ENCODE measurements around the gene ERF.

The ERF gene

DNA sequence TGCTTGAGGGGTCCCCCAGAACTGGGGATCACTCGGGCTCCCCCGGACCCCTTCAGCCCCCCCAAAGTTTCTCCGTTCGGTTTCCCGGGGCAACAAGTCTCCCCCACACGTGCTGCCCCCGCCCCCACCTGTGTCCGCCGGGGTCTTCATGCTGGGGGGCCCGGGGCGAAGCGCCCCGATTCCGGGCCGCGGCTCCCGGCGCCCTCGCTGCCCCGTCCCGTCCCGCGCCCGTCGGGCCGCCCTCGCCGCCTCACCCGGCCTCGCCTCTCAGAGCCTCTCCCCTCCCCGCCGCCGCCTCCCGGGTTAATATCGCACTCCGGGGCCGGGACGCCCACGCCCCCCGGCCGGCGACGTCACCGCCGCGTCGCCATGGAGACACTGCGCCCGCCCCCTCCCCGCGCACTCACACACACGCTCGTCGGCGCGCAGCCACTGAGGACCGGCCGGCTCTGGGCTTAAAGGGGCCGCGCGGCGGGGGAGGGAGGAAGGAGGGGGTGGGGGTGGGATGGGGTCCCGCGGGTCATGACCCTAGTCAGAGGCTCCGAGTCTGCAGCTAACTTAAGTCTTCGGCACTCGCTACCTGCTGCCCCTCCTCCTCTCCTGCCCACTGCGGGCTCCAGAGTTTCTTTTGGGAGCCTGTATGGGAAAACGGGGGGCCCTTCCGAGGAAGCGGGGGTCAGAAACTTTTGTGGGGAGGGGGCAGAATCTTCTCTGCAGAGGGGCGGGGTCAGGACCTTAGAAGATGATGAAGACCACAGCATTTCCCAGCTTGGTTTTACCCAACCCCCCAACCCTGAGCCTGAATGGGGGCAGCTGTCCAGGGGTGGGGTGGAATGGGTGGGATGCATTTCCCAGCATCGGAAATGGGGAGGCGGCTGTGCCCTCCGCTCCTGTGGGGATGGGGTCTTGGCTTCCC, at the start of gene ERF:
TSS of gene ERF (minus strand) at position 279 of the 916 bp plus-strand sequence. CDS start at position 150, 129 bp downstream.
- DNase-seq (ENCODE audit: low spot score), result peak; percentile 93

DNA sequence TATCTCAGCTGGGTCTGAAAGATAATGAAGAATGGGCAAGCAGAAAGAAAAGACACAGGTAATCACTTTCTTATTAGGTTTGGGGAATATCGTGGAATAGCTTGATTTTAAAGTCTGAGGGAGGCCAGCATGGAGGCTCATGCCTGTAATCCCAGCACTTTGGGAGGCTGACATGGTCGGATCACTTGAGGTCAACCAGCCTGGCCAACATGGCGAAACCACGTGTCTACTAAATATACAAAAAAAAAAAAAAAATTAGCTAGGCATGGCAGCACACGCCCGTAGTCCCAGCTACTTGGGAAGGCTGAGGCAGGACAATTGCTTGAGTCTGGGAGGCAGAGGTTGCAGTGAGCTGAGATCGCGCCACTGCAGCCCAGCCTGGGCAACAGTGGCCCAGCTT, 48.9 kb upstream of the ERF start:
- no peak for DNase-seq (ENCODE audit: low spot score)

DNA sequence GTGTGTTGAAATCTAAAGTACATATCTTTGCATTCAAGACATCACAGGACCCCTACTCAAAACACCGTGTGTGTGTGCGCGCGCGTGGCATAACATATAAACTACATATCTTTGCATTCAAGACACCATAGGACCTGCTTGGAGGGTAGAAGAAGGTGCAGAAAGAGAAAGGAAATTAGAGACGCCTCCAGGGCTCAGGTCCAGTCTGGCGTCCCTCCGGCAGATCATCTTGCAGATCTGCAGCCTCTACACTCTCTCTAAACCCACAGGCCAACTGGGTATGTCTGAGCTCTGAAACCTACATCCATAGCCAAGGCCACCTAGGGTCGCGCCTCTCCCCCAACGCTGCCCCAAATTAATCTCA, 48.2 kb upstream of the ERF start:
- no peak for DNase-seq (ENCODE audit: low spot score)

DNA sequence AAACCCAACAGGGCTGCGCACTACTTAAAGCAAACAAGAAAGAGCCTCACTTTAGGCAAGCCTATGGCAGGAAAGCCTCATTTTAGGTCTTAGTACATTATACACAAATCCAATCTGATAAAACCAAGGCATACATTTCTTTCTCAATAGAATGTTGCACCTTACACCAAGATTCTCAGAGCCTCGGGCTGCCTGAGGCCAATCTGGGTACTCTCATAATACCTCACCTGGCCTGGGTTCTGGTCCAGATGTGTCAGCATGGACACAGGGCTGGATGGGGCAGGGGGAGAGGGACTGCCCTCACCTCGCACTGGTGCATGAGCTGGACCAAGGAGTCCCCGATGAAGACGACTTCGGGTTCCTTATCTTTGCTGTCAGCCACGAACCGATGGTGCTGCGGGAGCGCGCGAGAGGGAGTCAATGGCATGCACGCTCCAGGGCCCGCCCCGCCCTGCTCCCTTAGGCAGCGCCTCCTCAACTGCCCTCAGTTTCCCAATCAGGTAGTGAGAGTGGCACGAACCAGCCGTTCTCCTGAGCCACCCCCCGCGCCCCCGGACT, 46.8 kb upstream of the ERF start, which contains the start of gene PRR19:
TSS of gene PRR19 (plus strand) at position 487 of the 558 bp plus-strand sequence. CDS start 7,453 bp downstream, outside the sequence.
- no peak for DNase-seq (ENCODE audit: low spot score)

DNA sequence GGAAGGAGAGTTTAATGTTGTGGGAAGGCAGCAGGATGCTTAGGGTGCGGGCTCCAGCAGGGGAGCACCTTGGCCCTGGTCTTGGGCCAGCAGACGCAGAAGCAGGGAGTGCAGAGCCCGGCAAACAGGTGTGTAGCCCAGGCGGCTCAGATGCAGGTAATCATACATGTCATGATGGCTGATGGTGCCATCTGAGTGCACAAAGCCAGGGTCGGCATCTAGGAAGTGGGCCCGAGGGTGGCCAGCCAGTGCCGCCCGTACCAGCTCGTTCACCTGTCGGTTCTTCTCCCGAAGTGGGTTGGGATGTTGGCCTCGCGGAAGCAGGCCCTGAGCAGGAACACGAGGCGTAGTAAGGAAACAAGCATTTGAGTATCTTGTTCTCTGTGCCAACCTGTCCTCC, 42.1 kb upstream of the ERF start:
- no peak for DNase-seq (ENCODE audit: low spot score)

DNA sequence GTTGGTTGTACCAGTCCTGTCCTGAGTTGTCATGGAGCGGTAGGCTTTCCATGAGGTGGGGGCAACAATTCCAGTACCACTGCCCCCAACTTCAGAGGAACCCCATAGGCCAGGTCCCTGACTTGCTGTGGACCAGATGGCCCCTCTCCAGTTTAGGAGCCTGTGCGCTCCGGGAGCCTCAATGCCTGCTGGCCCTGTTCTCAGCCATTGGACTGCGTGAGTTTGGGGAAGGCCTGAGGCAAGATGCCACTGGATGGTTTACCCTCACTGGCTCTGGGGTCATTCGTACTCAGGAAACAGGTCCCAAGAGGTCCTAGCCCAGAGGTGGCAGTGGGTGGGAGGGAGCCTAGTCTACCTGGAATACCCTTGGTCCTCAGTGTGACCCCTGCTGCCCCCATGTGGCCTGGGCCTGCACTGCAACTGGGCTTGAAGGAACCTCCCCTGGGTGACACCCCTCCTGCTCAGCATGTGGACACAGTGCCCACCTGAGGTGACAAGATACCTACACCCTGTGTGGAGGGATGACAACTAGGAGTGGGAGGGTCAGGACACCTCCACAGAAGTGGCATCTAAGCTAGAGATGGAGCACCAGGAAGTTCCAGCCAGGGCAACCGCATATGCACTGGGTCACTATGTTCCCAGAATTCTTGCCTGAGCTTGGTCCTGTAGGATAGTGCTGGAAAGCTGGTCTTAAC, 41.0 kb upstream of the ERF start:
- peak; percentile 63 for DNase-seq (ENCODE audit: low spot score)

DNA sequence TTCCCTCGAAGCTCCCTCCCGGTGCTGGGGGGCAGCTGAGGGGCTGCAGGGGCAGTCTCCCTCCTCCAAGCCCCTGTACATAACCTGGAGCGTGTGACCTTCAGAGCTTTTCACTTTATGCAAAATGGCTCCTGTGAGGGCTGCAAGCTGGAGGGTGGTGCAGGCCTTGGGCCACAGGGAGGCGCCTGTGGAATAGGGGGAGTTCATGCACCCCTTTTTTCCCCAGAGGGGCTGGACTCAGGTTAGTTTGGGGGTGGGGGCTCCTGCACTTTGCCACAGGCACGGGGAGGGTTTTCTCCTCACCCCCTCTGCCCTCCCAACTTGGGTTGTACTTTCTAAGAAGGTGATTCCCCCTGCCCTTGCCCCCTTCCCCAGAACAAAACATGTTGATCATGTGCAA, 40.4 kb upstream of the ERF start:
- no peak for DNase-seq (ENCODE audit: low spot score)

DNA sequence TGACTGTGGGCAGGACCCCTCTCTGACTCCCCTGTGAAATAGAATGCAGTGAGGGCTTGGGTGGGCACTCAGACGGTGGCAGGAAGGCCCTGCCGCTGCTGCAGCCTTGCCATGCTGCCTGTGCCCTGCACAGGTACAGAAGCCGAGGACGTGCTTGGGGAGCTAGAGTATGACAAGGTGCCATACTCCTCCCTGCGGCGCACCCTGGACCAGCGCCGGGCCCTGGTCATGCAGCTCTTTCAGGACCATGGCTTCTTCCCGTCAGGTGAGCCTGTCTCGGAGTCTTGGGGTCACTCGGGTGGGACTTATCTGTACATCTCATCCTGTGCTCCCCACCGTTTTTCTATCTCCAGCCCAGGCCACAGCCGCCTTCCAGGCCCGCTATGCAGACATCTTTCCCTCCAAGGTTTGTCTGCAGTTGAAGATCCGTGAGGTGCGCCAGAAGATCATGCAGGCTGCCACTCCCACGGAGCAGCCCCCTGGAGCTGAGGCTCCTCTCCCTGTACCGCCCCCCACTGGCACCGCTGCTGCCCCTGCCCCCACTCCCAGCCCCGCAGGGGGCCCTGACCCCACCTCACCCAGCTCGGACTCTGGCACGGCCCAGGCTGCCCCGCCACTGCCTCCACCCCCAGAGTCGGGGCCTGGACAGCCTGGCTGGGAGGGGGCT, 39.7 kb upstream of the ERF start:
- no peak for DNase-seq (ENCODE audit: low spot score)

DNA sequence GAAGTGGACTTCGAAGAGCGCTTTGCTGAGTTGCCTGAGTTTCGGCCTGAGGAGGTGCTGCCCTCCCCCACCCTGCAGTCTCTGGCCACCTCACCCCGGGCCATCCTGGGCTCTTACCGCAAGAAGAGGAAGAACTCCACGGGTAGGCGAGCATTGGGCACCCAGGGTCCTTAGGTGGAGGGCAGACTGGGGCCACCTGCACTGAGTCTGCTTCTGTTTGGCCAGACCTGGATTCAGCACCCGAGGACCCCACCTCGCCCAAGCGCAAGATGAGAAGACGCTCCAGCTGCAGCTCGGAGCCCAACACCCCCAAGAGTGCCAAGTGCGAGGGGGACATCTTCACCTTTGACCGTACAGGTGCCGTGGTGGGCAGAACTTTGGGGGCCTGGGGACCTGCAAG, 39.0 kb upstream of the ERF start:
- no peak for DNase-seq (ENCODE audit: low spot score)

DNA sequence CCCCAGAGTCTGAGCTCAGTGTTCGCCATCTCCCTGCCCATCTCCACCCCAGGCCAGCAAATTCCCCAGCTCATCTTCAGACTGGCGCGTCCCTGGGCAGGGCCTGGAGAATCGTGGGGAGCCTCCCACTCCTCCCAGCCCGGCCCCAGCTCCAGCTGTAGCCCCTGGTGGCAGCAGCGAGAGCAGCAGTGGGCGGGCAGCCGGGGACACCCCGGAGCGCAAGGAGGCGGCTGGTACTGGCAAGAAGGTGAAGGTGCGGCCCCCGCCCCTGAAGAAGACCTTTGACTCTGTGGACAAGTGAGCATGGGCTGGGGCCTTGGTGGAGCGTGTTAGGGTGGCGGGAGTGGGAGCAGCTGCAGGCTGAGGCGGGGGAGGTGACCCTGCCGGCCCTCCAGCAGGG, 38.6 kb upstream of the ERF start:
- no peak for DNase-seq (ENCODE audit: low spot score)

DNA sequence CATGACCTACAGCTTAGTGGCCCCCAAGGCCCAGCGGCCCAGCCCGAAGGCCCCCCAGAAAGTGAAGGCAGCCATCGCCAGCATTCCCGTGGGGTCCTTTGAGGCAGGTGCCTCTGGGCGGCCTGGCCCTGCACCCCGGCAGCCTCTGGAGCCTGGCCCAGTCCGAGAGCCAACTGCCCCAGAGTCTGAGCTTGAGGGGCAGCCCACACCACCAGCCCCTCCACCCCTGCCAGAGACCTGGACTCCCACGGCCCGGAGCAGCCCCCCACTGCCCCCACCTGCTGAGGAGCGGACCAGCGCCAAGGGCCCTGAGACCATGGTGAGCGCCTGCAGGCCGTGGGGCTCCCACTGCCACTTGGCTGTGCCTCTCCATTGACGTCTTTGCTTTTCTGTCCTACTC, 38.0 kb upstream of the ERF start:
- DNase-seq (ENCODE audit: low spot score), result no peak

DNA sequence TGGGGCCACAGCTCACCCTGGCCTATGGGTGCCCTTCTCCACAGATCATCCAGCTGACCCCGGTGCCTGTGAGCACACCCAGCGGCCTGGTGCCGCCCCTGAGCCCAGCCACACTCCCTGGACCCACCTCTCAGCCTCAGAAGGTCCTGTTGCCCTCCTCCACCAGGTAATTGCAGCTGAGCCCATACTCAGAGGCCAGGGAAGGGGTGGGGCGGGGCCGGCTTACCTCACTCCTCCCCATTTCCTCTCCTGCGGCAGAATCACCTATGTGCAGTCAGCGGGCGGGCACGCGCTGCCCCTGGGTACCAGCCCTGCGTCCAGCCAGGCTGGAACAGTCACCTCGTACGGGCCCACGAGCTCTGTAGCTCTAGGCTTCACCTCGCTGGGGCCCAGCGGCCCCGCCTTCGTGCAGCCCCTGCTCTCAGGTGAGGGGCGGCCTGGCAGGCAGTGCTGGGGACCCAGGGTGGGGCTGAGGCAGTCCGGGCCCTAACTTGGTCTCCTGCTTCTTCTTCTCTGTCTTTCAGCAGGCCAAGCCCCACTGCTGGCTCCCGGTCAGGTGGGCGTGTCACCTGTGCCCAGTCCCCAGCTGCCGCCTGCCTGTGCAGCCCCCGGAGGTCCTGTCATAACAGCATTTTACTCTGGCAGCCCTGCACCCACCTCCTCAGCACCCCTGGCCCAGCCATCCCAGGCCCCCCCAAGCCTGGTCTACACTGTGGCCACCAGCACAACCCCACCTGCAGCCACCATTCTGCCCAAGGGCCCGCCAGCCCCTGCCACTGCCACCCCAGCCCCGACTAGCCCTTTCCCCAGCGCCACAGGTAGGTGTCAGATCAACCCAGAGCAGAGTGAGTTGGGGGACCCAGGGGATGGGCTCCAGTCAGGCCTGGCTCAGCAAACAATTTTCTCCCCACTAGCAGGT, 37.4 kb upstream of the ERF start:
- no peak for DNase-seq (ENCODE audit: low spot score)

DNA sequence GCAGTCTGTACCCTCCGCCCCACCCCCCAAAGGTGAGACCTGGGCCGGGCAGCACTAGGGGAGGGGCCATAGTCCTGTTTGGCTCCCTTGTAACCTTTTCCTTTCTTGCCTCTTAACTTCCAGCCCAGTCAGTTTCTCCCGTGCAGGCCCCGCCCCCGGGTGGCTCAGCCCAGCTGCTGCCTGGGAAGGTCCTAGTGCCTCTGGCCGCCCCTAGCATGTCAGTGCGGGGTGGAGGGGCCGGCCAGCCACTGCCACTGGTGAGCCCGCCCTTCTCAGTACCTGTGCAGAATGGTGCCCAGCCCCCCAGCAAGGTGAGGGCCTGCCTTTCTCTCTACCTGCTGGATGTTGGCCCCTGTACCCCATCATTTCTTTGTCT, 36.5 kb upstream of the ERF start:
- DNase-seq (ENCODE audit: low spot score), result no peak

DNA sequence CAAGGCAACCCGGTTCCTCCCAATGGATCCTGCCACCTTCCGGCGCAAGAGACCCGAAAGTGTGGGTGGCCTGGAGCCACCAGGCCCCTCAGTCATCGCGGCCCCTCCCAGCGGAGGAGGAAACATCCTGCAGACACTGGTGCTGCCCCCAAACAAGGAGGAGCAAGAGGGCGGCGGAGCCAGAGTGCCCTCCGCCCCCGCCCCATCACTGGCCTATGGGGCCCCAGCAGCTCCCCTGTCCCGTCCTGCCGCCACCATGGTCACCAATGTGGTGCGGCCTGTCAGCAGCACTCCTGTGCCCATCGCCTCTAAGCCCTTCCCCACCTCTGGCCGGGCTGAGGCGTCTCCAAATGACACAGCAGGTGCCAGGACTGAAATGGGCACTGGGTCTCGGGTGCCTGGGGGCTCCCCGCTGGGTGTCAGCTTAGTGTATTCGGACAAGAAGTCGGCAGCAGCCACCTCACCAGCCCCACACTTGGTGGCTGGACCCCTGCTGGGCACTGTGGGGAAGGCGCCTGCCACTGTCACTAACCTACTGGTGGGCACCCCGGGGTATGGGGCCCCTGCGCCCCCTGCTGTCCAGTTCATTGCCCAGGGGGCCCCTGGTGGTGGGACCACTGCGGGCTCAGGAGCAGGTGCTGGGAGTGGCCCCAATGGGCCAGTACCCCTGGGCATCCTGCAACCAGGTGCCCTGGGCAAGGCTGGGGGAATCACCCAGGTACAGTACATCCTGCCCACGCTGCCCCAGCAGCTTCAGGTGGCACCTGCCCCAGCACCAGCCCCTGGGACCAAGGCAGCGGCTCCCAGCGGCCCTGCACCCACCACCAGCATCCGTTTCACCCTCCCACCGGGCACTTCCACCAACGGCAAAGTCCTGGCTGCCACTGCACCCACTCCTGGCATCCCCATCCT, 35.9 kb upstream of the ERF start:
- no peak for DNase-seq (ENCODE audit: low spot score)

DNA sequence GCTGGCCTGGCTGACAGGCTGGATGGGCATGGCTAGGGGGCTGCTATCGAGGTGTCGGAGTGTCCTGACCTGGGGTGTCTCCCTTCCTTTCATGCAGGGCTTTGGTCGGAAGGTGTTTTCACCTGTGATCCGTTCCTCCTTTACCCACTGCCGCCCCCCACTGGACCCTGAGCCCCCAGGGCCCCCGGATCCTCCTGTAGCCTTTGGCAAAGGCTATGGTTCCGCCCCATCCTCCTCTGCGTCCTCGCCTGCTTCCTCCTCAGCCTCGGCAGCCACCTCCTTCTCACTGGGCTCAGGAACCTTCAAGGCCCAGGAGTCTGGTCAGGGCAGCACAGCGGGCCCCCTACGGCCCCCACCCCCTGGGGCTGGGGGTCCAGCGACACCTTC, 35.2 kb upstream of the ERF start:
- no peak for DNase-seq (ENCODE audit: low spot score)

DNA sequence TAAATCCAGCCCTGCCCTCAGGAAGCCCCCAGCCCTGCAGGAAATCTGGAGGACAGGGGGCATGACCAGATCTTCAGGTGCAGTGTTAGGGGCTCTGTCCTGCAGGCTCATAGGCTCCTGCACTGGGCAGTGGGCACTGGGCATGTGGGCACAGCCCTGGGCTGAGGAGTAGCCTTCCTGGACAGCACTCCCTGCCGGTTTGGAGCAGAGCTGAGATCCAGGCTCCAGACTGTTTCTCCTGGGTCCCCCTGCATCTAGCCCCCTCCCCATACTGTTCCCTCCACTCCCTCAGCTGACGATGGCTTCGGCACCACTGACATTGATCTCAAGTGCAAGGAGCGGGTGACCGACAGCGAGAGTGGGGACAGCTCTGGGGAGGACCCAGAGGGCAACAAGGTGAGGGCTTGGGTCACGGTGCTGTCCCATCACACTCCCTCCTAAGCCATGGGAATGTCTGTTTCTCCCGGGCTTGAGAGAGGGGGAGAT, 34.7 kb upstream of the ERF start:
- no peak for DNase-seq (ENCODE audit: low spot score)

DNA sequence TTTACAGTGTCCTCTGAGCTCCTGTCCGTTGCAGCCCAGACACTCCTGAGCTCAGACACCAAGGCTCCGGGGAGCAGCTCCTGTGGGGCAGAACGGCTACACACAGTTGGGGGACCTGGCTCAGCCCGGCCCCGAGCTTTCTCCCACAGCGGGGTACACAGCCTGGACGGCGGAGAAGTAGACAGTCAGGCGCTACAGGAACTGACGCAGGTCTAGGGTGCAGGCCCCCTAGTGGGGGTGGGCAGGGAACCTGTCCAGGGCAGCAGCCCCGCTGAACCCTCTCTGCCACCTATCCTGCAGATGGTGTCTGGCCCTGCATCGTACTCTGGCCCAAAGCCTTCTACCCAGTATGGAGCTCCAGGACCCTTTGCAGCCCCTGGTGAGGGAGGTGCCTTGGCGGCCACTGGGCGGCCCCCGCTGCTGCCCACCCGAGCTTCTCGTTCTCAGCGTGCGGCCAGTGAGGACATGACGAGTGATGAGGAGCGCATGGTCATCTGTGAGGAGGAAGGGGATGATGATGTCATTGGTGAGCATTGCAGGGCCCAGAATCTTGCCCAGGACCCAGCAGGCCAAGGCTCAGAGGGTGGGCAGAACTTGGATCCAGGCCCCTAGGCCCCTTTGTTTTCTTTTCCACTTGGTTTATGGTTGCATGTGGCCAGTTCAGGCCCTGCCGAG, 34.1 kb upstream of the ERF start:
- no peak for DNase-seq (ENCODE audit: low spot score)

DNA sequence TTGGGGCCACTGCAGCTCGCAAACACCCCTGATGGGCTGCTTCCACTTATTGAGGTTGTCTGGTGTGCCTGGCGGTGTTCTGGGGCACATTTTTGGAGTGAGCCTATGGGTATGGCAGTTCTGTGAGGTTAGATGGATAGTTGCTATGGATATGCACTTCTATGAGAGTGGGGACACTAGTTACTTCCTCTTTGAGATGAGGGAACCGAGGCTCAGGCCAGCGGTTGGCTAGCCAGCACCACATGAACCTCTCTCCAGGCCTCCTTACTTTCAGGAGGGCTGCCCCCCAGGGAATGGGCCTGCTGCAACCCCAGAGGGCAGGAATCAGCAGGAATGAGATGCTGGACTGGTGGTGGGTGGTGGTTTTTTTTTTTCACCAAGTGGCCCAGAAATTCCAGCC, 33.5 kb upstream of the ERF start:
- DNase-seq (ENCODE audit: low spot score), result no peak

DNA sequence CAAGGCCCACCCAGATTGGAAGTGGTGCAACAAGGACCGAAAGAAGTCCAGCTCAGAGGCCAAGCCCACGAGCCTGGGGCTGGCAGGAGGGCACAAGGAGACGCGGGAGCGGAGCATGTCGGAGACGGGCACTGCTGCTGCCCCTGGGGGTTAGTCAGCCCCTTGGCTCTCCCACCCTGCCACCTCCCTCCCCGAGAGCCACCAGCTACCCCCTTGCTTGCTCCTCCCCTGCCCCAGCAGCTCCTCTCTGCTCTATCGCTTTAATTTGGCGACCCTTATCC, 32.8 kb upstream of the ERF start:
- DNase-seq (ENCODE audit: low spot score), result no peak

All from globus pallidus (tissue), 1 donor.